Activated CD4-positive, alpha-beta T cell treated with anti-CD3 and anti-CD28 coated beads for 4 hours (primary cell): ENCODE results near the gene TRIM24.
"Not testable (repeated sequence)": the region's sequence is repeated elsewhere in the genome, so short reads cannot be mapped to it uniquely, and the experiment has no call there.

Experiments used
- DNase-seq, 2 donors: peaks; one replicate each; pipeline ENCODE4 v3.0.0-alpha.2; 2020

The TRIM24 gene

GRCh38 chr7:138495485-138495884 lies 35.4 kb downstream of the TRIM24 start:
- DNase-seq = no peak

- DNase-seq = no peak
These were observed 39.3 kb downstream of the TRIM24 start for GRCh38 chr7:138499340-138499739.

GRCh38 chr7:138500303-138500702 lies 40.2 kb downstream of the TRIM24 start:
- not testable (repeated sequence) for DNase-seq

DNA sequence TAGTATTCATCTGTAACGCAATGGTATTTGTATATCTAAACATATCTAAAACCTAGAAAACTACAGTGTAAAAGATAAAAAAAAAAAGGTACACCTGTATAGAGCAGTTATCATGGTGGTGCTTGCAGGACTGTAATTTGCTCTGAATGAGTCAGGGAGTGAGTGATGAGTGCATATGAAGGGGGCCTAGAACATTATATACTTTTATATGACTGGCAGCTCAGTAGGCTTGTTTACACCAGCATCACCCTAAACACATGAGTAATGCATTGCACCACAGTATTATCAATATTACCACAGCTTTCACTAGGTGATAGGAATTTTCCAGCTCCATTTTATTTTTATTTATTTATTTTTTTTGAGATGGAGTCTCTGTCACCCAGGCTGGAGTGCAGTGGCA lies 40.8 kb downstream of the TRIM24 start:
- no peak for DNase-seq

- DNase-seq = no peak
These were observed 42.1 kb downstream of the TRIM24 start for GRCh38 chr7:138502023-138502767.

DNA sequence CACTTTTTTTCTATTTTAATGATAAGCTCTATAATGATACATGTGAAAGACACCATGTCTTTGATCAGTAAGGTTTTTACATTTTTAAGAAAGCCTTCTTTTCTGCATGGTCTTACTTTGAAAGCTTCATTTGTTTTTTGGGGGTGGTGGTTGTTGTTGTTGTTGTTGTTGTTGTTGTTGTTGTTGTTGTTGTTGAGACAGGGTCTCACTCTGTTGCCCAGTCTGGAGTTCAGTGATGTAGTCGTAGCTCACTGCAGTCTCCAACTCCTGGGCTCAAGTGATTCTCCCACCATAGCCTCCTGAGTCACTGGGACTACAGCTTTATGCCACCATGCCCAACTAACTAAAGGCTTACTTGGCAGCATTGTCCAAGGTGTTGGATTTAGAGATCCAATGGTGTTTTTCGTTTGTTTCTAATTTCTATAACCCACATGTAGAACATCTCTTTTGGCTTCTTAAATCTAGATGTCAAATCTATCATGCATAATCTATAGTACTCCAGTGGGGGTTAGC lies 45.4 kb downstream of the TRIM24 start:
- no peak for DNase-seq

GRCh38 chr7:138506764-138507163 lies 46.7 kb downstream of the TRIM24 start:
- no peak for DNase-seq

DNA sequence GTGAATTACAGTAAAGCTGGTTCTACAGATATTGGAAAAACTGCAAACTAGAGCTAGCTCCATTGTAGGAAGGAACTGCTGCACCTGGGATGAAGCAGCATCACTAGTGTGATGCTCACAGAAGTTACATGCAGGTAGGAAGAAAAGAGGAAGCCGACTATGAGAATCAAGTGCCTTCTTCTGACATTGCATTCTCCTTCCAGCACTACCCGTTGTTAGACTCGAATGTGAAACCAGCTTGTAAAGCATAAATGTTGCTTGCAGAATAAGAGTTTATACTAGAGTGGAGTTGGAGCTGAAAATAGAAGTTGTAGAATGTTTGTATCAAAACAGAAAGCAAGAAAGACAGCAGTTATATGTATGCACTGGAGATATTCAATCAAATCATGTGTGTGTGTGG lies 49.9 kb downstream of the TRIM24 start:
- no peak for DNase-seq

DNA sequence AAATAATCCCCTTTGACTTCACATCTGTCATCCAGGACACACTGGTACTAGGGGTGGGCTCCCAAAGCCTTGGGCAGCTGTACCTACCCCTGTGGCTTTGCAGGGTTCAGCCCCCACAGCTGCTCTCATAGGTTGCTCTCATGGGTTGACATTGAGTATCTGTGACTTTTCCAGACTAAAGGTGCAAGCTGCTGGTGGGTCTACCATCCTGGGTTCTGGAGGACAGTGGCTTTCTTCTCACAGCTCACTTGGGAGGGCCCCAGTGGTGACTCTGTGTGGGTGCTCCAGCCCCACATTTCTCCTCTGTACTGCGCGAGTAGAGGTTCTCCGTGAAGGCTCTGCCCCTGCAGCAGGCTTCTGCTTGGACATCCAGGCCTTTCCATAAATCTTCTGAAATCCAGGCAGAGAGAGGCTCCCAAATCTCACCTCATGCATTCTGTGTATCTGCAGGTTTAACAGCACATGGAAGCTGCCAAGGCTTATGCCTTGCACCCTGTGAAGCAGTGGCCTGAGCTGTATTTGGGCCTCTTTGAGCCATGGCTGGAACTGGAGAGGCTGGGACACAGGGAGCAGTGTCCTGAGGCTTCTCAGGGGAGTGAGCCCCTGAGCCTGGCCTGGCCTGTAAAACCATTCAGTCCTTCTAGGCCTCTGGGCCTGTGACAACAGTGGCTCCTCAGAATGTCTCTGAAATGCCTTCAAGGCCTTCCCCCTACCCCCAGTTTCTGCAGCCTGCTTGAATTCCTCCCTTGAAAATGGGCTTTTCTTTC lies 52.2 kb downstream of the TRIM24 start:
- DNase-seq = no peak

DNA sequence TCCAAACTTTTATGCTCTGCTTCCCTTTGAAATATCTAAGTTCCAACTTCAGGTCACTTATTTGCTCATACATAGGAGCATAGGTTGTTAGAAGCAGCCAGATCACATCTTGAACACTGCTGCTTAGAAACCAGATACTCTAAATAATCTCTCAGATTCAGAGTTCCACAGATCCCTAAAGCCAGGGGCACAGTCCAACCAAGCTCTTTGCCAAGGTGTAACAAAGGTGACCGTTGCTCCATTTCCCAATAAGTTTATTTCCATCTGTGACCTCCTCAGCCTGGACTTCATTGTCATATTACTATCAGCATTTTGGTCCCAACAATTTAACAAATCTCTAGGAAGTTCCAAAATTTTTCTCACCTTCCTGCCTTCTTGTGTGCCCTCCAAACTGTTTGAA lies 52.8 kb downstream of the TRIM24 start:
- no peak for DNase-seq

GRCh38 chr7:138513344-138513871 lies 53.3 kb downstream of the TRIM24 start:
- no peak for DNase-seq

DNA sequence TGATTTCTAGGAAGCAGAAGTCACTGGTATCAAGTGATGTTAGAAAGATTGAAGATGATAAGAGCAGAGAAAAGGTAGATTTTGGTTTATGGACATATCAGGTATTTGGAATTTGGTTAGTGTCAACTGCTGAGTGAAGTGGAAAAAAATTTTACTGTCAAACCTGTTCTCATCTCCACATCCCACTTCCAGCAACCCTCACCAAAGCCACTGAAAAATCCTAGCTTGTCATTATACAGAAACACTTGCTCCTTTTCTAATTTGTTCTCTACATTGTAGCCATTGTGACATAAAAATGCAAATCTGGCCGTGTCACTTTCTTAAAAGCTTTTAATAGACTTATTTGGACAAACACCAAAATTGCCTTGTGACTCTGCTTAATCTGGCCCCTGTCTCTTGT lies 54.0 kb downstream of the TRIM24 start:
- DNase-seq = no peak

GRCh38 chr7:138515001-138515528 lies 55.0 kb downstream of the TRIM24 start:
- DNase-seq = no peak

DNA sequence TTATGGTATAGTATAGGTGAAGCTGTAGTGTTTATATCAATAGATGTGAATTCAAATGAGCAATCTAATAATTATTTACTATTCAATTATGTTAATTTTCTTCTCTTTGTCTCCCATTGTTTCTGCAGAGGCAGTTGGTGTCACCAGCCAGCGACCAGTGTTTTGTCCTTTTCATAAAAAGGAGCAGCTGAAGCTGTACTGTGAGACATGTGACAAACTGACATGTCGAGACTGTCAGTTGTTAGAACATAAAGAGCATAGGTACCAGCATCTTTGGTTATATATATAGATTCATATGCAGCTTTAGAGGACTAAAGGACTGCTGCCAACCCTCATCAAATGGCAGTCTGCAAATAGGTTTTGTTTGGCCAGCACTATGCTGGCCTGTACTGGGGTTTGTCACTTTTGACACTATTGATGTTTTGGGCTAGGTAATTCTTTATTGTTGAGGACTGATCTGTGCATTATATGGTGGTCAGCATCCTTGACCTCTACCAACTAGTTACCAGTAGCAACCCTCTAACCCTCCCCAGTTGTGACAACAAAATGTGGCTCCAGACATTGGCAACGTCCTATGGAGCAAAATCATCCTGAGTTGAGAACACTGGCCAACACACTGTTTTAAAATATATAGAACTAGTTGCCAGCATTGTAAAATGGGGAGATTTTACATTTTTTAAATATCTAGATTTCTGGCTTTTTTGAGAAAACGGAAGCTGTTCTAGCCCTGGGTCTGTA lies 59.2 kb downstream of the TRIM24 start:
- no peak for DNase-seq

- no peak for DNase-seq
These were observed 60.7 kb downstream of the TRIM24 start for GRCh38 chr7:138520742-138521141.

GRCh38 chr7:138521837-138522461 lies 61.9 kb downstream of the TRIM24 start:
- DNase-seq = no peak

GRCh38 chr7:138524259-138524658 lies 64.2 kb downstream of the TRIM24 start:
- DNase-seq = no peak

DNA sequence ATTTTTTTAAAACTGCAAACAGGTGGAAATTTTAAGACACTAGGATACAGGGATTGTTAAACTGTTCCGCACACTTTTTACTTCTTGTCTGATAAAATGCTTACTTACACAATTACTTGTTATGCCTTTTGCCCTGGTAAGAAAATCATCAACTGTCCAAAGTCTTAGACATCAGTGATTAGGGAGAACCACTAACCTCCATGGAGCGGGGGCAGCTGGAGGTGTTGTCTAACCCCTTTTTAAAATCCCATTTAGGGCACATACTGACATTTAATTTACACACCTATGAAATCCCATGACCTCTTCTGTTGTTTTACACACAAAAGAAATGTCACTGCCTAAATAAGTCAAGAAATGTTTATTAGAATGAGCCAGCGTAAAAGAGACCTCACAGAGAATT lies 65.7 kb downstream of the TRIM24 start:
- no peak for DNase-seq

DNA sequence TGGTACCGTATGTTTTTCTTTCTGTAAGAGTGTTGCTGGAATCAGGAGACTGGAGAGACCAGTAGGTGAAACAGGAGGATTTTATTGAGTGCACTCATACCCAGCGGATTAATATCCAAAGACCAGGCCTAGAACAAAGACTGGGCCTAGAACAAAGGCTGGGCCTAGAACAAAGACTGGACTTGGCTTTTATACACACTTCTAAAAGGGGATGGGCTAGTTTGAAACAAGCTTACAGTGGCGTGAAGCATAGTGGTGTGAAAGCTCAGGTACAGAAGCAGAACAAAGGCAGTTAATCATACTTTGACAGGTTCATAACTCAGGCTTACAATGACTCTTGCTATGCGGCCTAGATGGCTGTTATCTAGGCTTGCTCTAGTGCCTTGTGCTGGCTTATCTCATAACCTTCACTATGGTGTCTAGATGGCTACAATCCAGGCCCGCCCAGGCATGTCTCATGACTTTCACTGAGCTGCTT lies 67.7 kb downstream of the TRIM24 start:
- DNase-seq = no peak

DNA sequence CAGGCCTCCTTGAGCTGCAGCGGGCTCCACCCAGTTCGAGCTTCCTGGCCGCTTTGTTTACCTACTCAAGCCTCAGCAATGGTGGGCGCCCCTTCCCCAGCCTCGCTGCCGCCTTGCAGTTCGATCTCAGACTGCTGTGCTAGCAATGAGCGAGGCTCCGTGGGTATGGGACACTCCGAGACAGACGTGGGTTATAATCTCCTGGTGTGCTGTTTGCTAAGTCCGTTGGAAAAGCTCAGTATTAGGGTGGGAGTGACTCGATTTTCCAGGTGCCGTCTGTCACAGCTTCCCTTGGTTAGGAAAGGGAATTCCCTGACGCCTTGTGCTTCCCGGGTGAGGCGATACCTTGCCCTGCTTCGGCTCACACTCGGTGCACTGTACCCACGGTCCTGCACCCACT lies 76.8 kb downstream of the TRIM24 start:
- not testable (repeated sequence) for DNase-seq

DNA sequence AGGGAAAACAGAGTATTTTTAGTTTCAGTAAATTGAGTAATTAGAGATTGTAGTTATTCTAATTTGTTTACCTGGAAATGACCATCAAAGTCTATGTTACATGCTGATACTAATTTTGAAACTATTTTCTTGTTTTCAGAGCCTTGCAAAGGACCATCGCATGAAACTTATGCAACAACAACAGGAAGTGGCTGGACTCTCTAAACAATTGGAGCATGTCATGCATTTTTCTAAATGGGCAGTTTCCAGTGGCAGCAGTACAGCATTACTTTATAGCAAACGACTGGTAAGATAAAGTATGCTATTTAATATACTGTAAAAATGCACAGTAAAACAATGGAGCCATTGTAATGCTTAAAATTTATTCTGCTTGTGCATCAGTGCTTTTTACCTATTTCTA lies 78.5 kb downstream of the TRIM24 start:
- no peak for DNase-seq

GRCh38 chr7:138538997-138539644 lies 79.1 kb downstream of the TRIM24 start:
- DNase-seq = no peak
